Subcutaneous abdominal adipose tissue (tissue), 5 donors: ENCODE measurements around the gene BBIP1.

Experiments
- H3K27ac ChIP-seq: one replicate; pipeline ENCODE4 v1.7.0; 2013; ENCODE audit warnings: low read depth, mild to moderate bottlenecking, inconsistent platforms, low read length, moderate library complexity
- H3K27me3 ChIP-seq, 5 donors: one replicate each; pipeline ENCODE4 v1.7.0; 2013; ENCODE audit warnings: low read length in 5 of 5, inconsistent platforms in 1 of 5; ENCODE audit not compliant: control insufficient read depth in 5 of 5, insufficient read depth in 4 of 5
- H3K36me3 ChIP-seq, 5 donors: one replicate each; pipeline ENCODE4 v1.7.0; 2013; ENCODE audit warnings: low read length in 5 of 5; ENCODE audit not compliant: control insufficient read depth in 5 of 5, insufficient read depth in 5 of 5
- H3K4me1 ChIP-seq, 5 donors: one replicate each; pipeline ENCODE4 v1.7.0; 2013; ENCODE audit warnings: low read length in 5 of 5, mild to moderate bottlenecking in 3 of 5, moderate library complexity in 1 of 5; ENCODE audit not compliant: control insufficient read depth in 5 of 5, insufficient read depth in 5 of 5
- H3K4me3 ChIP-seq, 5 donors: one replicate each; pipeline ENCODE4 v1.7.0; 2013; ENCODE audit warnings: low read length in 5 of 5, low read depth in 1 of 5
- H3K9ac ChIP-seq, 5 donors: one replicate each; pipeline ENCODE4 v1.7.0; 2013; ENCODE audit warnings: low read length in 5 of 5, mild to moderate bottlenecking in 4 of 5, moderate library complexity in 3 of 5
- H3K9me3 ChIP-seq, 5 donors: one replicate each; pipeline ENCODE4 v1.7.0; 2013; ENCODE audit warnings: low read length in 5 of 5; ENCODE audit not compliant: control insufficient read depth in 5 of 5
- donor health status: healthy.
- donor health status: healthy.
- donor health status: healthy.
- donor health status: healthy.
- donor health status: healthy.

The BBIP1 gene

DNA sequence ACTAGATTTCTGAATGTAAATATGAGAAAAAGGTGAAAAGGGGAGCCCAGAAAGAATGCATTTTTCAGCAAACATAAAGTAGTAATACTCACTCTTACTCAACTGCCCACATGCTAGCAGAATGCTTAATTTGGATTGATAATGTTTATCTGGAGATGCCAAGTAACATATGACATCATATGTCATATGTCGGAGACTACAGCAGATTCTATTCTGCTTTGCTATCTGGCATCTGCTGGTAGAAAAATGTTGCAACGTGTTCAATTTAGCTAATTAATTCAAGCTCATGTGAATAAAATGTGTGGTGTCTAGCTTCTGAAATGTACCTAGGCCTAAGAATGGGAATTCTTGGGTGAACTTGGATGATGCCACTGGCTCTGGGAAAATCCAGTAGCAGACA, 4.5 kb downstream of the BBIP1 start:
- Histone ChIP-seq H3K4me1 (peaks cover 2 to 20% (median 13%) of the 10 kb centered on the region in 5 donors), H3K27me3 (no peaks in the 10 kb centered on the region), H3K9me3 (no peaks in the 10 kb centered on the region), H3K4me3 (no peak overlapping the region), H3K27ac (no peak overlapping the region), H3K36me3 (peaks cover 0 to 7% (median 0%) of the 10 kb centered on the region in 5 donors), H3K9ac (no peak overlapping the region)

DNA sequence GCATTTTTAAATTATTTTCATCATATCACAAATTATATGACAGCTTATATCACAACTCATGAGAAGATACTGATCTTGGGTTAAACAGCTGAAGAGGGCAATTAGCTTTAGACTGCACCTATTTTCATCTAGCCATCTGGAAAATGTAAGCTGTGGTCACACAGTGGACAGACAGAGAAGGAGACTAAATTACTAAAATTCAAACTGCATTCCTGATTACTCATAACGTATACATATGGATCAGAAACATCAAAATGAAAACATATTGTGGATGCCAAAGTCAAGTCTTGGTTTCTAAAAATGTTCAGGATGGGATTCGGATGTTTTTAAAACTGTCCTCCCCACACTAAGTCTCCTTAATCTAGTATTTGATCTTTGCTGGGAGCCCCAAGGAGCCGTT, 6.6 kb downstream of the BBIP1 start:
- Histone ChIP-seq H3K27me3 (no peaks in the 10 kb centered on the region), H3K4me1 (peaks cover 0 to 11% (median 4%) of the 10 kb centered on the region in 5 donors), H3K27ac (no peak overlapping the region), H3K9me3 (no peaks in the 10 kb centered on the region), H3K9ac (no peak overlapping the region), H3K4me3 (no peak overlapping the region), H3K36me3 (peaks cover 0 to 7% (median 0%) of the 10 kb centered on the region in 5 donors)

DNA sequence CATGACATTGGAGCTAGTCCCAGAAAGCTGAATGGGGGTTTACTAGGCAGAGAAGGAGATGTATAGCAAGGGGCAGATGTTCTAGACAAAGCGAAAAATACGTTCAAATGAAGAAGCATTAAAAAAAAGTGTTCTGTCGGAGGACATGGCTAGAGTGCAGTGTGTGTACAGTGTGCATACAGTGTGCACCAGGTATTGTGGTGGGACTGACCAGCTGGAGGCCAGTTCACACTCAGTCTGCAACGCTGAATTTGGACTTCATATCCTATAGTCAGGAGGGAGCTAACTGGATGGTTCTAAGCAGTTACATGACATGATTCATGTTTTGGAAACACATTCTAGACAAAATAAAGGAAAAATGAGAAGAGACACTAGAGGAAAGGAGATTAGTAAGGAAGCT, 8.8 kb downstream of the BBIP1 start:
- Histone ChIP-seq H3K9ac (no peak overlapping the region), H3K4me1 (no peaks in the 10 kb centered on the region), H3K9me3 (no peaks in the 10 kb centered on the region), H3K27ac (no peak overlapping the region), H3K27me3 (no peaks in the 10 kb centered on the region), H3K36me3 (peaks cover 0 to 7% (median 0%) of the 10 kb centered on the region in 5 donors), H3K4me3 (no peak overlapping the region)

DNA sequence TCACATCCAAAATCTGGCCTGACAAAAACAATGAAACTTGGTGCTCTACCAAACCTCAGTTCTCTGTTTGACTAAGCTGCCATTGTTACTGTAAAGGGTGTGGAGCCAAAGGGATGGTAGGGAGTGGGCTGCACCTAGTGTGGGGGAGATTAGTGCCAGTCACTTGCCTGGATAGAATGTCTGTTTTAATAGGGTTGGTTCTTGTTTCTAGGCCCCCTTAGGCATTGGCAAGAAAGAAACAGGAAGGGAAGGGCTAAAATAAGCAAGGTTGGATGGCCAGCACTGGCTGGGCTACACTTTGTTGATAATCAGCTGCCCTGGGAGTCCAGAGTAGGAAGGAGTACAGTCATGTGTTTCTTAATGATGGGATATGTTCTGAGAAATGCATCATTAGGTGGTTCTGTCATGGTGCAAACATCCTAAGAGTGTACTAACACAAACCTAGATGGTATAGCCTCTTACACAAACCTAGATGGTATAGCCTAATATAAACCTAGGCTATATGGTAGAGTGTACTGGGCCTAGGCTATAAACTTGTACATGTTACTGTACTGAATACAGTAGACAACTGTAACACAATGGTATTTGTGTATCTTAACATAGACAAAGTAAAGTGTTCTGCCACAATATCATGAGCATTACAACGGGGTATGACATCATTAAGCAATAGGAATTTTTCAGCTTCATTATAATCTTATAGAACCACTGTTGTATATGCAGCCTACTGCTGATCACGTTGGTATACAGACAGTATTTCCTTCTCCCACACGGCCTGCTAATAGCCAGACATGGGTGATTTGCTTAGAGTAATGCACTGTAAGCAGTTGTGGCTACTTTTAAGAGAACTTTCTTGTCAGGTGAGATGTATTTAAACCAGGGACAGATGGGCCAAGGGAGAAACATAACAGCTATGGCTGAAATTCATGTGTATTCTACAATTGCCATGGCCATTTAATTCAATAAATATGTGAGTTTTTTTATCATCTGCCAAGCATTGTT, 15.4 kb downstream of the BBIP1 start:
- H3K9me3 ChIP-seq = no peaks in the 10 kb centered on the region
- no peak overlapping the region for H3K27ac ChIP-seq
- H3K36me3 ChIP-seq = peaks cover 14 to 30% (median 26%) of the 10 kb centered on the region in 5 donors
- no peaks in the 10 kb centered on the region for H3K4me1 ChIP-seq
- H3K27me3 ChIP-seq = no peaks in the 10 kb centered on the region
- no peak overlapping the region for H3K4me3 ChIP-seq
- no peak overlapping the region for H3K9ac ChIP-seq

DNA sequence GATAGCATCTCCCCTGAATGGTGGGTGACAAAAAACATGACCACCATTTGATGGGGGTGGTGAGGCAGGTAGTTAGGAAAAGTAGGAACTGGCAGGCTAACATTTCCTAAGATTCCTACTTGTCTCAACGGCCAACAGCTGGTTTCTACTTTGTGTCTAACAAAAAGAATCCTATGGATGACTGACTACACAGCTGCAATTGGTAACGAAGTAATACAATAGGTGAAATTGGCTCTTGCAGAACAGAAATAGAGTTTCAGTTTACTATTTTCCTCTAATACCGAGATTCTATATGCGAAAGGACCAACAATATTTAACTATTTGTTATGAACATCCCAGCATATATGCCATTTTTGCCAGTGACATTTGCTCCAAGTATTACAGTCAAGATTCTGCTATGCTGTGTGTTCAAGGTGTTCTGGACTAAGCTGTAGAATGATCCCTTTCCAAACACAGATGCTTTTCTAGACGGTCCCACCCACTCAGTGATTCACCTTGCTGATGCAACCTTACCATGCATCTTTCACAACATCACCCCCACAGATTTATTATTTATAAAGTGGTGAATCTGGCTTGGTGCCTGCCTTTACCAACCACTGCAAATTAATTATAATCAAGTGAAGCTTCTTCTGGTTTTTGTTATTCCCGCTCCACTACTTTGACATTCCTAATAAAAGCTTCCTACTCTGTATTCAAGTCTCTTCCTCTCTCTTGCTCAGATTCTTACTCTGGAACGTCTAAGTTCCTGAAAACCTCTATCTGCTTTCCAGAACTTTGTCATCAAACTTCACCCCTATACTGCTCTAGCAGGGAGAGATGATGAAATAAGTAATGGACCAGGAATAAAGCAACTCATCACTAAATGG, 16.8 kb downstream of the BBIP1 start:
- H3K4me3 ChIP-seq = no peak overlapping the region
- H3K9ac ChIP-seq = no peak overlapping the region
- no peaks in the 10 kb centered on the region for H3K27me3 ChIP-seq
- H3K36me3 ChIP-seq = peaks cover 14 to 36% (median 33%) of the 10 kb centered on the region in 5 donors
- H3K4me1 ChIP-seq = peaks cover 0 to 4% (median 2%) of the 10 kb centered on the region in 5 donors
- no peak overlapping the region for H3K27ac ChIP-seq
- H3K9me3 ChIP-seq = no peaks in the 10 kb centered on the region

DNA sequence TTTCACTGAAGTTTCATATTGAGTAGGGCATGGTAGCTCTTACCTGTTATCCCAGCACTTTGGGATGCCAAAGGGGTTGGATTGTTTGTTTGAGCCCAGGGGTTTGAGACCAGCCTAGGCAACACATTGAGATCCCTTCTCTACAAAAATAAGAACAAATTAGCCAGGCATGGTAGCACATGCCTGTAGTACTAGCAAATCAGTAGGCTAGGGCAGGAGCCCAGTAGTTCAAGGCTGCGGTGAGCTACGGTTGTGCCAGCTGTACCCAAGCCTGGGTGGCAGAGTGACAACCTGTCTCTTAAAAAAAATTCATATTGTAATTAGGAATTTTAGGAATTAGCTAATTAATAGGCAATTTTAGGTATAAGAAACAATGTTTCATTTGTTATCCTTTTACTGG, 18.0 kb downstream of the BBIP1 start:
- peaks cover 0 to 9% (median 7%) of the 10 kb centered on the region in 5 donors for H3K4me1 ChIP-seq
- H3K4me3 ChIP-seq = no peak overlapping the region
- peaks cover 18 to 45% (median 39%) of the 10 kb centered on the region in 5 donors for H3K36me3 ChIP-seq
- H3K27me3 ChIP-seq = no peaks in the 10 kb centered on the region
- H3K27ac ChIP-seq = no peak overlapping the region
- no peak overlapping the region for H3K9ac ChIP-seq
- no peaks in the 10 kb centered on the region for H3K9me3 ChIP-seq

DNA sequence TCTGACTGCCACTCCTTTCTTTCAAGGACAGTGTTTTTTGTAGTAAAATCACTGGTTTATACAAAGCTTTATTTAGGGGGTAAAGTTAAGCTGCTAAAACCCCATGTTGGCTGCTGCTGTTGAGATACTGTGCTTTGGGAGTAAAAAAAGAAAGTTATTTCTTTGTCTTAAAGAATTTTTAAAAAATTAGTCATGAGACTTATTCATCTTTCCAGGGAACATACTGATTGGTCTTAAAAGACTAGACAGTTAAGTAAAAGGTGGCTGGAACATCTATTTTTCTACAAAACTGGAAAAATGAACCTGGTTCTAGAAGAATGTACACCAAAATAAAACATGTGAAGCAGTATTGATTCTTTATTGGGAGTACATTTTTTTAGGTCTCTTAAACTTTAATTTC, 20.6 kb downstream of the BBIP1 start:
- Histone ChIP-seq H3K9me3 (no peaks in the 10 kb centered on the region), H3K27me3 (no peaks in the 10 kb centered on the region), H3K9ac (no peak overlapping the region), H3K4me3 (no peak overlapping the region), H3K4me1 (peaks cover 0 to 9% (median 7%) of the 10 kb centered on the region in 5 donors), H3K36me3 (peaks cover 29 to 55% (median 47%) of the 10 kb centered on the region in 5 donors), H3K27ac (no peak overlapping the region)

DNA sequence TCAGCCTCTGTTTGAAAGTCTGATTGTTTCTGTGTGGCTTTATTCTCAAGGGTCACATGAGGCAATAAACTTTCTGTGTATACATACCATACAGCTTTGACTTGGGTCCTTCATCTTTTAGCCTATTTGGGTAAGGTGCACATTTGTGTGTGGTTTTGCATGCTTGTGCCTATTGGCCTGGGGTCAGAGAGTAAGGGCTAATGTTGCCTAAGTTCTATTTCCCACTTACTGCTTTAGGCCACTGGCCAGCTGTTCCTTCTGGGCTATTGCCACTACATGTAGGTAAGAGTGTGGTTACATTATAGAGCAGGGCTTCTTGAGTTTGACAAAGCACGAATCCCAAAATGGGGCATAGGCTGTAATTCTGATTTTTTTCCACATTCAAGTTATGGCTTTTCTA, 21.8 kb downstream of the BBIP1 start:
- Histone ChIP-seq H3K9ac (peak overlapping the region in 1 of 5 donors; percentile 12), H3K27me3 (no peaks in the 10 kb centered on the region), H3K4me1 (peaks cover 0 to 9% (median 7%) of the 10 kb centered on the region in 5 donors), H3K9me3 (no peaks in the 10 kb centered on the region), H3K36me3 (peaks cover 32 to 54% (median 48%) of the 10 kb centered on the region in 5 donors), H3K4me3 (no peak overlapping the region), H3K27ac (no peak overlapping the region)

DNA sequence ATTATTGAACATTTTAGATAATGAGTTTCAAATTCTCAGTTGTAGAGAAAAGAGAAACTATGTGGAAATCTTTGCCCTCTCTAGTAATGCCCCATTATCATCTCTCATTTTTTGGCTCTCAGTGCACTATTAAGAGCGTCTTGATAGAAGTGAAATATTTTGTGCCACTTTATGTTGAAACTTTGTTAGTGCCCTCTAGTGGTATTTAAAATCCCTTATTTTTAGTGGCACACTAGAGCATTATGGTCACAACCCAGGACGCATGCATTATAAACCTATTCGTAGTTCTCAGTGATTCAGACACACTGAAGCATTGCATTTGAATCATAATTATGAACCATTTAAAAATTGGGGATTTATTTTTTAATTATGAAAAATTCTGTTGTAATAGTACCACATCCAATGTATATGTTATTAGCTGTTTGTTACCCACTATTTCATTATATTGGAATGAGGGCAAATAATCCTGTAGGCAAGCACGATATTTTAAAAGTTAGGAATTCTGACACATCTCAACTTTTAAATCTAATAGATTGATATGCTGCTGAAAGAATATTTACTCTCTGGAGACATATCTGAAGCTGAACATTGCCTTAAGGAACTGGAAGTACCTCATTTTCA, 25.3 kb downstream of the BBIP1 start:
- H3K9me3 ChIP-seq = no peaks in the 10 kb centered on the region
- H3K27ac ChIP-seq = no peak overlapping the region
- H3K27me3 ChIP-seq = no peaks in the 10 kb centered on the region
- H3K9ac ChIP-seq = no peak overlapping the region
- peaks cover 0 to 9% (median 7%) of the 10 kb centered on the region in 5 donors for H3K4me1 ChIP-seq
- no peak overlapping the region for H3K4me3 ChIP-seq
- peaks cover 33 to 47% (median 38%) of the 10 kb centered on the region in 5 donors for H3K36me3 ChIP-seq
